Immature natural killer cell (primary cell): Measurements from ENCODE around the gene MSS51. TPM values are rescaled to one million over a fixed set of nuclear protein-coding genes. Genes with fewer than 3 reads are reported as not detected.

Experiments used
- DNase-seq, 3 donors: peaks; one replicate each; pipeline ENCODE4 v3.0.0; 2022; ENCODE audit warnings: mixed read lengths in 1 of 3
- H3K27ac Mint-ChIP-seq, 6 donors: one replicate each; pipeline ENCODE4 v1.8.0; 2020; ENCODE audit warnings: mixed read lengths in 6 of 6, mild to moderate bottlenecking in 5 of 6, inconsistent platforms in 4 of 6, moderate library complexity in 3 of 6
- H3K27me3 Mint-ChIP-seq, 3 donors: one replicate each; pipeline ENCODE4 v1.8.0; 2020 to 2021; ENCODE audit warnings: low read depth in 3 of 3, mild to moderate bottlenecking in 3 of 3, mixed read lengths in 3 of 3, moderate library complexity in 3 of 3, inconsistent platforms in 1 of 3
- H3K36me3 Mint-ChIP-seq, 3 donors: one replicate each; pipeline ENCODE4 v1.8.0; 2020; ENCODE audit warnings: mixed read lengths in 3 of 3, inconsistent platforms in 2 of 3, mild to moderate bottlenecking in 2 of 3
- H3K4me1 Mint-ChIP-seq, 2 donors: one replicate each; pipeline ENCODE4 v1.8.0; 2020; ENCODE audit warnings: inconsistent platforms in 2 of 2, mild to moderate bottlenecking in 2 of 2, mixed read lengths in 2 of 2, moderate library complexity in 1 of 2
- H3K4me3 Mint-ChIP-seq, 5 donors: one replicate each; pipeline ENCODE4 v1.8.0; 2020; ENCODE audit warnings: mild to moderate bottlenecking in 5 of 5, mixed read lengths in 5 of 5, inconsistent platforms in 3 of 5, moderate library complexity in 3 of 5
- H3K9me3 Mint-ChIP-seq, 6 donors: one replicate each; pipeline ENCODE4 v1.8.0; 2020; ENCODE audit warnings: mild to moderate bottlenecking in 6 of 6, mixed read lengths in 6 of 6, inconsistent platforms in 4 of 6, moderate library complexity in 3 of 6
- polyA plus RNA-seq, 3 donors: library from polyadenylated mRNA; unstranded; fragments of 300-500 nt; fragmentation: Illumina TruSeq; gene quantifications; one replicate each; pipeline ENCODE4 v1.2.3, GENCODE V29; 2021

The MSS51 gene
- under 1 TPM in 2 of 3 donors, not detected in 1; 0.16 to 0.38 TPM for polyA plus RNA-seq

DNA sequence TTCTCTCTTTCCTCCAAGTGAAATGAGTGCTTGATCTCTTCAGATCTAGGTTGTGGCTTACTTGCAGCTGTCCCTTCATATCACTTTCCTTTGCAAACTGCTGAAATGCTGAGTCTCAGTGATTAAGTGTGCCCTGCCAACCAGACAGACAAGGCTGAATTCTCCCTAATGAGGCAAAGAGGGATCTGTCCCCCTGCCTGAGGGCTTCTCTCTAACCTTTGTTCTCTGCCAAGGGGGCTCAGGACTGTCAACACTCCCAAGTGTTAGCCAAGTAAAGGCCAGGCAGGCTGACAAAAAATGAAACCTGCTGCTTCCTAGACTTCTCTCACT is at the start of gene MSS51:
TSS of gene MSS51 (minus strand) at position 24 of the 330 bp plus-strand sequence. CDS start 5,277 bp downstream, outside the sequence.
- Mint-ChIP-seq H3K36me3 (peaks cover 3 to 20% (median 11%) of the 10 kb centered on the region in 3 donors), H3K4me3 (no peak within 1 kb of the TSS), H3K27ac (peak within 1 kb of the TSS; percentile 17 to 70 (median 36)), H3K27me3 (no peaks in the 10 kb centered on the region), H3K4me1 (peaks cover 6 to 18% of the 10 kb centered on the region in 2 donors), H3K9me3 (no peaks in the 10 kb centered on the region)
- DNase-seq: no peak

DNA sequence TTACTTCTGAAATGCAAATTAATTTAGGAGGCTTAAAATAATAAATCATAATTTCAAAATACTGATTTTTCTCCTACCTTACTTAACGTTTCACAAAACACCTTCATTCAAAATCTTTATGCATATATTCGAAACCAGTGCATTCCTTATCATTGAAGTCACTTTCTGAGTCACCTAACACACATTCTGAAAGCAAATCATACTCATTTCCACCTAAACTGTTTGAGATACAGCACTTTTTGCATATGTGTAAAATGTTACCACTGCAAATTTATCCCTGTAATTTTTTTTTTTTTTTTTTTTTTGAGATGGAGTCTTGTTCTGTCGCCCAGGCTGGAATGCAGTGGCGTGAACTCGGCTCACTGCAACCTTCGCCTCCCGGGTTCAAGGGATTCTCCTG is 46.8 kb upstream of the MSS51 start:
- no peak for DNase-seq
- Mint-ChIP-seq H3K27me3 (no peaks in the 10 kb centered on the region), H3K27ac (no peak overlapping the region), H3K4me1 (peaks cover 9 to 46% of the 10 kb centered on the region in 2 donors), H3K36me3 (peaks cover 12 to 25% (median 12%) of the 10 kb centered on the region in 3 donors), H3K4me3 (peak overlapping the region in 1 of 5 donors; percentile 49), H3K9me3 (no peaks in the 10 kb centered on the region)

- Mint-ChIP-seq H3K36me3 (peaks cover 16 to 30% (median 20%) of the 10 kb centered on the region in 3 donors), H3K4me1 (peaks cover 9 to 42% of the 10 kb centered on the region in 2 donors), H3K27me3 (no peaks in the 10 kb centered on the region), H3K9me3 (no peaks in the 10 kb centered on the region), H3K27ac (peak overlapping the region in 5 of 6 donors; percentile 8 to 65 (median 30)), H3K4me3 (no peak overlapping the region)
- DNase-seq: no peak
These were observed 45.3 kb upstream of the MSS51 start for GRCh38 chr10:73478636-73479035.

DNA sequence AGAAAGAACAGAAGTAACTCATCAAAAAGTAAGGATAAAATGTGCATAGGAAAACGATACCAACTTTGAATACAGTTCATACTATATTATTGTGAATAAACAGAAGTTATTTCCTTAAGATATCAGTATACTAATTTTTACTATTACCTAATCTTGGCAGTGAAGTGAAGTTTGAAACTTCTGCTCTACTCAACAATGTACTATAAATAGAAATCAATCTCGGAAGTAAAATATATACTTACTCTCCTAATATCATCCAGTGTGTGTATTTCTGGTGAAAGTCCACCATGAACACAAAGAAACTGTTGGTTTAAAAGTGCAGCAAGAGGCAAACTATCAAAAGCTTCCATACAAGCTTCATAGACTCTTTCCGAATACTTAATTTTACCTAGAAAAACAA is 37.9 kb upstream of the MSS51 start:
- Mint-ChIP-seq H3K9me3 (no peaks in the 10 kb centered on the region), H3K36me3 (peaks cover 30 to 45% (median 40%) of the 10 kb centered on the region in 3 donors), H3K27ac (no peak overlapping the region)

GRCh38 chr10:73469579-73469978 is 36.2 kb upstream of the MSS51 start:
- Mint-ChIP-seq H3K4me3 (no peak overlapping the region), H3K27ac (peak overlapping the region in 3 of 6 donors; percentile 4 to 24 (median 24)), H3K36me3 (peaks cover 24 to 48% (median 36%) of the 10 kb centered on the region in 3 donors), H3K4me1 (peaks cover 5 to 23% of the 10 kb centered on the region in 2 donors), H3K9me3 (no peaks in the 10 kb centered on the region), H3K27me3 (peaks cover 0 to 2% (median 0%) of the 10 kb centered on the region in 3 donors)
- no peak for DNase-seq

More for the DNA sequence above, 37.9 kb upstream of the MSS51 start:
- H3K4me1 Mint-ChIP-seq: peaks cover 5 to 20% of the 10 kb centered on the region in 2 donors
- no peak for DNase-seq
- H3K4me3 Mint-ChIP-seq: no peak overlapping the region
- peaks cover 0 to 2% (median 0%) of the 10 kb centered on the region in 3 donors for H3K27me3 Mint-ChIP-seq

- Mint-ChIP-seq H3K36me3 (peaks cover 22 to 52% (median 39%) of the 10 kb centered on the region in 3 donors), H3K4me1 (peaks cover 5 to 28% of the 10 kb centered on the region in 2 donors), H3K4me3 (peak overlapping the region in 1 of 5 donors; percentile 51), H3K9me3 (no peaks in the 10 kb centered on the region), H3K27me3 (peaks cover 0 to 2% (median 0%) of the 10 kb centered on the region in 3 donors), H3K27ac (peak overlapping the region in 3 of 6 donors; percentile 14 to 62 (median 41))
- no peak for DNase-seq
These were observed 33.8 kb upstream of the MSS51 start for GRCh38 chr10:73467206-73467605.

- H3K4me1 Mint-ChIP-seq: peaks cover 5 to 28% of the 10 kb centered on the region in 2 donors
- H3K9me3 Mint-ChIP-seq: no peaks in the 10 kb centered on the region
- DNase-seq: no peak
- peaks cover 18 to 48% (median 37%) of the 10 kb centered on the region in 3 donors for H3K36me3 Mint-ChIP-seq
- H3K27me3 Mint-ChIP-seq: peaks cover 0 to 2% (median 0%) of the 10 kb centered on the region in 3 donors
- H3K27ac Mint-ChIP-seq: peak overlapping the region in 3 of 6 donors; percentile 40 to 53 (median 43)
- no peak overlapping the region for H3K4me3 Mint-ChIP-seq
These were observed 32.8 kb upstream of the MSS51 start for GRCh38 chr10:73465978-73466726.

DNA sequence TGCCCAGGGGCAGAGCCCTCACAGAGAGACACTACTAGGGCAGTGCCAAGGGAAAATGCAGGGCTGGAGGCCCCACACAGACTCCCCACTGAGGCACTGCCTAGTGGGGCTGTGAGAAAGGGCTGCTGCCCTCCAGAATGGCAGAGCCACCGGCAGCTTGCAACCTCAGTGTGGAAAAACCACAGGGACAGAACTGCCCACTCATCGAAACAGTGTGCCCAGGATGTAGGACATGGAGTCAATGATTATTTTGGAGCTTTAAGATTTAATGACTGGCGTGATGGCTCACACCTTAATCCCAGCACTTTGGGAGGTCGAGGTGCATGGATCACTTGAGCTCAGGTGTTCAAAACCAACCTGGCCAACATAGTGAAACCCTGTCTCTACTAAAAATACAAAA is 27.5 kb upstream of the MSS51 start:
- H3K36me3 Mint-ChIP-seq: peaks cover 12 to 33% (median 17%) of the 10 kb centered on the region in 3 donors
- no peak overlapping the region for H3K4me3 Mint-ChIP-seq
- H3K4me1 Mint-ChIP-seq: peaks cover 0 to 10% of the 10 kb centered on the region in 2 donors
- H3K9me3 Mint-ChIP-seq: no peaks in the 10 kb centered on the region
- H3K27me3 Mint-ChIP-seq: no peaks in the 10 kb centered on the region
- peak overlapping the region in 2 of 6 donors; percentile 5 to 56 for H3K27ac Mint-ChIP-seq
- DNase-seq: no peak

DNA sequence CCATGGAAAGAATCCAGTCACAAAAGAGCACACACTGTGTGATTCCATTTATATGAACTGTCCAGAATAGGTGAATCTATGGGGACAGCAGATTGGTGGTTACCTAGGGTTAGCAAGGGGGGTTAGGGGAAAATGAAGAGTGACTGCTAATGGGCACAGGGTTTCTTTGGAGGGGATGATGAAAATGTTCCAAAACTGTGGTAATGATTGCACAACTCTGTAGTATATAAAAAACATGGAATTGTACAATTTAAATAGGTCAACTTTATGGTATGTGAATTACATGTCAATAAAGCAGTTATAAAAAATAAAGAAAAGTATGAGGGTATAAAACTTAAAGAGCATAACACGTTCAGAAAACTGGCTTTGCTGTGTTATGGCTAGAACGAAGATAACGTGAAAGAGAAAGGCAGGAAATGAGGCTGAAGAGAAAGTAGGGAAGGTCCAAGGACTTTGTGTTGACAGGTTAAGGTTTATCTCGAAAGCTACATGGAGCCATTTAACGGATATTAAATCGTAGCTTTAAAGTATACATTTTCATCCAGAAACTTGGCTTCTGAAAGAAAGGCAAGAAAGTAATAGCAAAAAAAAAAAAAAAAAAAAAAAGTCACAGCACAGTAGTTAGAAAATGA is 26.4 kb upstream of the MSS51 start:
- H3K4me3 Mint-ChIP-seq: no peak overlapping the region
- H3K9me3 Mint-ChIP-seq: no peaks in the 10 kb centered on the region
- peak overlapping the region in 5 of 6 donors; percentile 5 to 56 (median 47) for H3K27ac Mint-ChIP-seq
- no peak for DNase-seq
- H3K27me3 Mint-ChIP-seq: no peaks in the 10 kb centered on the region
- H3K36me3 Mint-ChIP-seq: peaks cover 12 to 29% (median 20%) of the 10 kb centered on the region in 3 donors
- H3K4me1 Mint-ChIP-seq: peaks cover 0 to 10% of the 10 kb centered on the region in 2 donors

DNA sequence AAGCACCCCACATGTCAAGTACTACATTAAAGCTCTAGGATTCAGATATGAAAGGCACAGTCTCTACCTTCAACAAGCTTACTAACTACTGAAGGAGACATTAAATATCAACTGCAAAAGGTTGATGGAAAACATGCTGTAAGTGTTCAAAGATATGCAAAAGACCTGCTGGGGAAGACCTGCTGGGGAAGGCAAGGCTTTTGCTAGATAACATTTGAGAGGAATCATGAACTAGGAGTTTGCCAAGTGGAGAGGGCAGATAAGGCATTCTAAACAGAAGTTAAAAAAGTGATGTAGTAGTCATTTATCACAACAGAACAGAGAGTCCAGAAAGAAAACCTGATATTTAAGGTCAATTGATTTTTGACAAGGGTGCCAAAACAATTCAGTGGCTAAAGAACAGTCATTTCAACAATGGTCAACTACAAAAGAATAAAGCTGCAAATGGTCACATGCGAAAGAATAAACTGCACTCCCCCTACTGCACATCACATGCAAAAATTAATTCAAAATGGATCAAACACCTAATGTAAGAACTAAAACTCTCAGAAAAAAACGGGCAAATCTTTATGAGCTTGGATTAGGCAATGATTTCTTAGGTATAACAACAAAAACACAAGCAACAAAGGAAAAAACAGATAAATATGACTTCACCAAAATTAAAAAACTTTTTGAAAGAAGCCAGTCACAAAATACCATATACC is 23.0 kb upstream of the MSS51 start:
- Mint-ChIP-seq H3K4me3 (no peak overlapping the region), H3K9me3 (no peaks in the 10 kb centered on the region), H3K27ac (peak overlapping the region in 1 of 6 donors; percentile 13), H3K27me3 (no peaks in the 10 kb centered on the region), H3K4me1 (peaks cover 0 to 5% of the 10 kb centered on the region in 2 donors), H3K36me3 (peaks cover 12 to 30% (median 18%) of the 10 kb centered on the region in 3 donors)
- no peak for DNase-seq

DNA sequence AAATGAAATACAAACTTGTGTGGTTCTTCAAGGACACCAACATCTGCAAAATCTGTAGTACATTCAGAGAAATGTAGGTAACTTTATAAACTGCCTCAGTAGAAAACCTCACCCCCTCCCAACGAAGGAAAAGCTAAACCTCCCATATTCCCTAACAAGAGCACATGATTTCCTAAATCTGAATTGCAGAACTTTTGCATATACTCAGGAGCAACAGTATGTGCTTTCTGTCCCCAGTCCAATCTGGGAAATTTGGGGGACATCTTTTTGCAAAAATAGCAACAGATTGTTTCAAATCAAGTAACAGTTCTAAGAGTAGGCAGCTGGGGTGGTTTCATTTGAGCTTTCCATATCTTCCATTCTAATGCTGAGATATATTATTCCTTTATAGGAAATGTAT is 15.8 kb upstream of the MSS51 start:
- no peaks in the 10 kb centered on the region for H3K9me3 Mint-ChIP-seq
- H3K27ac Mint-ChIP-seq: peak overlapping the region in 2 of 6 donors; percentile 11 to 46
- H3K4me1 Mint-ChIP-seq: no peaks in the 10 kb centered on the region
- H3K4me3 Mint-ChIP-seq: no peak overlapping the region
- H3K36me3 Mint-ChIP-seq: peaks cover 10 to 28% (median 15%) of the 10 kb centered on the region in 3 donors
- H3K27me3 Mint-ChIP-seq: peaks cover 0 to 1% (median 0%) of the 10 kb centered on the region in 3 donors
- no peak for DNase-seq

- no peak overlapping the region for H3K4me3 Mint-ChIP-seq
- peaks cover 8 to 29% (median 16%) of the 10 kb centered on the region in 3 donors for H3K36me3 Mint-ChIP-seq
These were observed 15.0 kb upstream of the MSS51 start for GRCh38 chr10:73448384-73448783.

DNA sequence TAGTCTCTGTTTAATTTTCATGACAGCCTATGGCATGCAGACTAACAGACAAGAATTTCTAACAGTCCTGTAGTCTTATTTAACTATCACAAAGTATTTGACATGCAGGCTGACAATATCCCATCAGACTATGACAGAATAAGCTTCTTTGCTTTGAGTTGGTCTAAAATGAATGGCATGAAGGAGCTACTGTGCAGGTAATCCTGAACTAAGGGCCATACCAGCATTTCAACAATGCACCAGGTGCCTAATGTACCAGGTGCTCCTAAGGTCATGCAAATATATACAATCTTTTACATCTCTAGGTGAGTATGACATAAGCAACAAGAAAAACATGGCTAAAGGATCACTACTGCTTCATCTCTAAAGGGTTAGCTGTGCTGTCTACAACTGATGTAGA is 13.6 kb upstream of the MSS51 start:
- no peak for DNase-seq
- Mint-ChIP-seq H3K9me3 (no peaks in the 10 kb centered on the region), H3K27me3 (peaks cover 0 to 1% (median 0%) of the 10 kb centered on the region in 3 donors), H3K4me3 (no peak overlapping the region), H3K36me3 (peaks cover 8 to 31% (median 16%) of the 10 kb centered on the region in 3 donors), H3K27ac (peak overlapping the region in 1 of 6 donors; percentile 49), H3K4me1 (peaks cover 0 to 5% of the 10 kb centered on the region in 2 donors)

More at GRCh38 chr10:73448384-73448783, 15.0 kb upstream of the MSS51 start:
- DNase-seq: no peak
- Mint-ChIP-seq H3K27ac (peak overlapping the region in 2 of 6 donors; percentile 2 to 53), H3K27me3 (peaks cover 0 to 1% (median 0%) of the 10 kb centered on the region in 3 donors), H3K9me3 (no peaks in the 10 kb centered on the region), H3K4me1 (peaks cover 0 to 5% of the 10 kb centered on the region in 2 donors)
